Ishikawa (cell line): ENCODE data around the gene CHST15.

Source experiments
- CEBPB ChIP-seq: IDR thresholded peaks from 2 replicates; pipeline ENCODE4 v1.6.1; 2012
- EP300 ChIP-seq: IDR thresholded peaks from 2 replicates; pipeline ENCODE4 v1.6.1; 2012; ENCODE audit warnings: borderline replicate concordance
- MAX ChIP-seq: IDR thresholded peaks from 2 replicates; pipeline ENCODE4 v1.6.1; 2012
- REST ChIP-seq: IDR thresholded peaks from 2 replicates; pipeline ENCODE4 v1.6.1; 2012; ENCODE audit warnings: low read depth, mild to moderate bottlenecking
- TAF1 ChIP-seq: IDR thresholded peaks from 2 replicates; pipeline ENCODE4 v1.6.1; 2012; ENCODE audit warnings: low read depth, mild to moderate bottlenecking
- TEAD4 ChIP-seq: IDR thresholded peaks from 2 replicates; pipeline ENCODE4 v1.6.1; 2012
- YY1 ChIP-seq: IDR thresholded peaks from 2 replicates; pipeline ENCODE4 v1.6.1; 2012; ENCODE audit warnings: low read depth

- TF ChIP-seq TAF1 (no peak), YY1 (no peak), EP300 (no peak), MAX (no peak), CEBPB (no peak), REST (no peak), TEAD4 (no peak)
Measured at GRCh38 chr10:124119216-124119615, 25.8 kb upstream of the CHST15 start.
